NCI-H2171 treated with DMSO at 0.1 percent for 48 hours (cell line): ENCODE measurements around the gene ZBTB38.

Experiments used
- DNase-seq: peaks from one replicate; lab custom pipeline; 2025; lab: John Stamatoyannopoulos, UW

ZBTB38 gene

DNA sequence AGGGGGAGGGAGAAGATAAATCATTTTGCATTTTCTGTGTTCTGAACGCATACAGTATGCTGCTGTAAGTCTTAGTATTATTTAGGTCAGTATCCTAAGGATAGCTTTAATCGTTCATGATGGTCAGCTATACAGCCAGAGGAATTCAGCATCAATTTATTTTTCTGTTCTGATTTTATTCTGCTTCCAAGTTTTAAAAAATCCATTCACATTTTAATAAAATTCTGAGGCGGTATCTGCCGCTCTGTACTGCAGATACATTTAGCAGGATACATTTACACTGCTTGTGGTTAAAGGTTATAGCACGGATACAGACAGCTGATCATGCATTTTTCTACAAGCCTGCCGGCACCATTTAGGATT is 17.8 kb downstream of the ZBTB38 start:
- DNase-seq: no peak

- DNase-seq: no peak
Measured at GRCh38 chr3:141386611-141387111, 18.4 kb downstream of the ZBTB38 start.

DNA sequence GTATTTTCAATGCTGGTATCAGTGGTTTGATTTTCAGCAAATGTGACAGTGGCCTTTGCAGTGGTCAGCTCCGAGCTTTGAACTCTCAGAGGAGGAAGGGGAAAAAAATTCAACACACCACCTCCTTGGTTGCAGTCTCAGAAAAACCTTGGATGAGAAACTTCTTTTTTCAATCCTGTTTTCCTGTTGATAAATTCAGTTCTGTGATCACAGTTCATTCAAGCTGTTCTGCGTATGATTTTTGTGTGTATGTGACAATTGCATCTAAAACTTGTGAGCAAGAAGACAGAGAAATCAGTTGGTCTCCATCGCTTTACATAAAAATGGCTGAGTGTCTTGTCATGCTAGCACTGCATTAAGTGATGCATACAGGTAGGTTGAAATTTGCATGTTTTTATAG is 19.2 kb downstream of the ZBTB38 start:
- no peak for DNase-seq

DNA sequence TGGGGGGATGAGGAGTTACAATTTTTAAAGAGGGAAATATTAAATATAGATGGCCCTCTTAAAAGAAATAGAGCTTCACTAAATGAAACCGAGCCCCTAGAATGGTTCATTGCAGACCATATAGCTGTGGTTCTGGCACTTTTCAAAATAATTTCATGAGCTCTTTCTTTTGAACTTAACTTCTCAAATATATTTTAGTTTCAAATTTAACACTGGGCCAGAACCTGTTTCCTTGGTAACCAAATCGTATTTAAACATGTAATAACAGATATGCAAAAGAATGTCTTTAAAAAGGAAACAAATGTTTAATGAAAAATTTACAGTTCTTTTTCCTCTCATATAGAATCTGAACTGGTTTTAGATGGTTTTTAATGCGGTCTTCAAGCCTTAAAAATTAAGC is 20.1 kb downstream of the ZBTB38 start:
- no peak for DNase-seq

GRCh38 chr3:141388823-141389621 is 20.7 kb downstream of the ZBTB38 start:
- no peak for DNase-seq

DNA sequence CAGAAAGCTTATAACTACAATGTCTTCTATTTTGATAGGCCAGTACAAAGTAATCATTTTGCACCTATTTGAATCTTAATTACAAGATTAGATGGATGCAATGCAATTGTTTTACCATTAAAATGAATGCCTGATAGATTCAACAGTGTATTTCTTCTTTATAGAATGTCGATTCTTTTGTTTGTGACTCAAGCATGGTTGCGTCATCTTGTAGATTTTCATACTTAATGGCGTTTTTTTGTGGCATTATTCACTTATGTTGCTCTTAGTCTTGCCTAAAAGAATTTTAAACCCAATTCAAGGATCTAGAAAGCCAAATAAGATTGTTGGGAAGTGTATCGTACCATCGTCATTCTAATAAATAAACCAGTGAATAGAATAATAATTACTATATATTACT is 21.4 kb downstream of the ZBTB38 start:
- DNase-seq: no peak

DNA sequence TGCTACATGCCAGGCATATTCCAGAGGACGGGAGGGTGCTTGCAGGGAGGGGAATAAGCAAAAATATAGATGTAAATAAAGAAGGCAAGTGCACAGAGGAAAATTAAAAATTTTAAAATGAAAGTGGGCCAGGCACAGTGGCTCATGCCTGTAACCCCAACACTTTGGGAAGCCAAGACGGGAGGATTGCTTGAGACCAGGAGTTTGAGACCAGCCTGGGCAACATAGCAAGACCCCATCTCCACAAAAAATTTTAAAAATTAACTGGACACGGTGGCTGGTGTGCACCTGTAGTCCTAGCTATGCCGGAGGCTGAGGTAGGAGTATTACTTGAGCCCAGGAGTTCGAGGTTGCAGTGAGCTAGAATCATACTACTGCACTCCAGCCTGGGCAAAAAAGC is 22.4 kb downstream of the ZBTB38 start:
- DNase-seq: no peak

- no peak for DNase-seq
Measured at GRCh38 chr3:141391298-141391990, 23.1 kb downstream of the ZBTB38 start.

DNA sequence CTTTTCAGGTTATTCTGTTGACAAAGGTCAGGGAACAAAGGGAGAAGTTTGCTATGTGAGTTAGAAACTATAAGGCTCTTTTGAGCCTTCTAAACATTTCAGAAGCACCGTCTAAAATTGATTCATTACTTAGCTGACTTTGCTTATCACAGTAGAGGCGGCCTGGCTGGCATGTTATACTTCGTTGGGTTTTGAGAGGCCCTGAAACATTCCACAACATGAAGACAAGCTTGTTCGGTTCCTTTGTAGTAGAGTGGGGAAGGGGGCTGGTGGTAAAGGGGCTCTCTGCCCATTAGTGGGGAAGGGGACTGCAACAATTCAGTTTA is 23.6 kb downstream of the ZBTB38 start:
- no peak for DNase-seq

DNA sequence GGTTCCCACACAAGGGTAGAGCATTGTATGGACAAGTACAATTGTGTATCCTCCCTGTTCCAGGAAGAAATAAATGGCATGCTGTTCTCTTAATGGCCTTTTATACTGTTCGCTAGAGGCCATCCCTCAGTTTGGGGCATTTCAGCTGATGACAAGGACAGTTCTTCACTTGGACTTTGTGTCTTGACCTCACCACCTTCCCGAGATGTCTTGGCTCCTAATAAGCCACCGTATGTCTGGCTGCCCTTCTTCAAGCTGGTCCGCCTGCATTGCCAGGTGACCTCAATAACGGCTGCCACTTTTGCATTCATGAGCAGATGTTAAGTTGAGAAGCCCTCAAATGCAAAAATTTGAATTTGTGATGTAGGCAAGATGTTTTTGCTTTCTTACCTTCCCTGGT is 24.1 kb downstream of the ZBTB38 start:
- DNase-seq: no peak

DNA sequence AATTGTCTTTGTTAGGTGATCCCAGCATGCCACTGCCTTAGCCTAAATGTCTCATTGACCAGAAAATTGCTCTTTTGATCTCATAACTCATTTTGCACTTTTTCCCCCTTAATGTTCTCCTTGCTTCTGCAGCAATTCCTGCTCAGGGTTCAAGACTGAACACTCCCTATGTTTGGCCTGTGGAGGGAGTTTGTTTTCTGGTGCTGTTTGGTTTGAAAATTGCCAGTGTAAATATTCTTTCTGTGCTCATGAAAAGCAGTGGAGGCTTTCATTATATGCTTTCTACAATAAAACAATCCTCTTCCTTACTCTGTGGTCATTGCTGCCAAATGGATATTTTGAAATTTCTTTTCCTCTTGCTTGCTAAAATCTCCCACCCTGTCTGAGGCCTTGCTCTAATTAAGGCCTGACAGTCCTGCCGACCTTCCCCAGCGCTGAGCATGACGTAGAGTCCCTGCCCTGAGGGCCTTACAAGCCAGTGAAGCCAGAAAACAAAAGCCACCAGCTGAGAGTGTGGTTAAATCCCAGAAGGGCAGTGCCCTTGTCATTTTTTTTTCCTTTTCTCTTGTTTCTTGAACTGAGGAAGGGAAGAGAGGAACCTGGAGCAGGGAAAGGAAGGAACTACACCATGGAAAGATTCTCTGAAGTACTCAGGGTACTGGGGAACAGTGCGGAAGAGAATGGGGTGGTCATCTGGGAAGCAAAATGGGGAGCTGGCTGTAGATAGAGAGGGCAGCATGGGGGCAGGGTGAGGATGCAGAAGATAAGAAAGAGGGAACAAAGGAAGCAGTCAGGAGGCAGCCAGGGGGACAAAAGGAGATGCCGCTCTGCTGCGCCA is 24.8 kb downstream of the ZBTB38 start:
- no peak for DNase-seq

GRCh38 chr3:141393735-141394076 is 25.4 kb downstream of the ZBTB38 start:
- DNase-seq: no peak

DNA sequence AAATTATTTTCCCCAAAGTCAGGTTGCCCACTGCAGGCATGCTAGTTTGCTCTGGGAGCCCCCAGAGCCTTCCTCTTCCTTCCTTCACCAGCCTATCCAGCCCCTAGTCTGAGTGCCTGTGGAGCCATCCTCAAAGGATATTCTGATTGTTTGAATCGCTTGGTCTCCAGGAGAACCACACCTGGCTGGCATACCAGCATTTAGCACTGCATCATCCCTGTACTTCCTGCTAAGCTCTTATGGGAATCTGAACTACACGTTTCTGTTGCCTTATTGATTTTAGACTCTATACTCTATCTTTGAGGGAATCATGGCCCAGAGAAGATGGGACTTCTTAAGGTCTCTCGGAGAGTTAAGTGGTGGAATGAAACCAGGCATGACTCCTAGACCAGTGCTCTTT is 26.3 kb downstream of the ZBTB38 start:
- DNase-seq: no peak

DNA sequence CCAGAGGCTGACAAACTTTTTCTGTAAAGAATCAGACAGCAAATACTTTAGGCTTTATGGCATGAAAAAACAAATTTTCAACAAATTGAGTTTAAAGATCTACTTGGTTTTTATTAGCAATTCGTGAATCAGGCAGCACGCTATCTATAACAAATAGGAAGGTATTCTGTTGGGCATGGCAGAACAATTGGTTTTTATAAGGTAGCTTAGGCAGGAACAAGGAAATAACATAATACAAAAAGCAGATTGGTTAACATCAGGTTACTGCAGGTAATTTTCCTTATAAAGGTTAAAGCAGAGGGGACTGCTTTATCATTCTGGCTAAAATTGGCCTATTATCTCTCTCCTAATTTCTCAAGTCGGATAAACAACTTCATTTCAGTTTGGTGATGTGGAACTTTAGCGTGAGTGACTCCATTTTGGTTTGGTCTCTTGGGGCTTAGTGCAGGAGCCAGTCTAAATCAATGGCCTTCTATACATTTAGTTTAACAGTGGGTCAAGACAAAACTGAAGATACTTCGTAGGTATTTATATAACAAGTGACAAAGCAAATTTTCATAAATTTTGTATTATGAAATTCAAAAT is 26.8 kb downstream of the ZBTB38 start:
- no peak for DNase-seq

DNA sequence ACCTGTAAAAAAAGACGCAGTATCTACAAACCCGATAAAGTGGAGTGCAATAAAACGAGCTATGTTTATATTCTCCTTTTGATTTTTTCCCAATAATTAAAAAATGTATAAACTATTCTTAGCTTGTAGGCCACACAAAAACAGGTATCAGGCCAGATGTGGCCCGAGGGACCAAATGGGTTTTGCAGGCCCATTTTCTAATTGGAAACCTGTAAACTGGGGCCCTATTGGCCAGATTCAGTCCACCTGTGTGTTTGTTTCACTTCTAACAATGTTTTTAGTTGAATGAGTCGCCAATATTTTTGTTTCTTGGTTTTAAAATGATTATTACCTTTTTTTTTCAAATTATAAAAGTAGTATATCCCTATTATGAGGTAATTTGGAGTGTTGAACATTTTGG is 29.7 kb downstream of the ZBTB38 start:
- DNase-seq: no peak

DNA sequence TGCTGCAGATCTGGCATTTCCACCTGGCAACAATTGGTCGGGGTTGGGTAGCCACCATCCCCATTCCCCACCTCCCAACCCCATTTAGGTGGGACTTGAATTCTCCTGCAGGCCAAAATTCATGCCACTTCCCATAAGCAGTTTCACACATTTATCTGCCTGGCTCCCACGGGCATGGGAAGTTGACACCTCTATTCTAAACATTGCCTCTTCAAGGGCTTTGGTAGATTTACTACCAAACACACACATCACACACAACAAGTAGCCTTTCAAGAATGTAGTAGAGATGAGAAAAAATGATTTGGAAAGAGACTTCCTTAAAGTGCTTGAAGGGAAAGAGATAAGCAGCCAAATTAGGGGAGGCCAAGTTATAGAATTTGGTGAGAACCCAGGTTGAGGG is 30.9 kb downstream of the ZBTB38 start:
- no peak for DNase-seq

GRCh38 chr3:141400073-141400971 is 32.0 kb downstream of the ZBTB38 start:
- DNase-seq: no peak

DNA sequence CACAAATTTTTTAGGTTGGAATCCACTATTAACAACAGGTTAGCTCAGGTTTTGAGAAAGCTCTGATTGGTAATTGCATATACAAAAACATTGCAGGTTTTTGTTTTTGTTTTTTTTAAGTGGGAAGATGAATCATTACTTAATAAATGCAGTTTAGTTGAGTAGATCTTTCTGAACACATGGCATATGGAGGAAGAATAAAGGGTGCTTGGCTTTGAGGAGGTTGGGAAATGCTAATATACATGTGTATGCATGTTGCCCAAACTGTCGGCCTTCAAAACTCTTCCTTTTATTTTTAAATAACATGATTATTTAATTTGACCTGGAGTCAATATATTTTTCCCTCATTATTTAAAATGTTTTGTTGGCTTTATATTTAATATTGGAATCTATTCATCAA is 32.8 kb downstream of the ZBTB38 start:
- DNase-seq: no peak

DNA sequence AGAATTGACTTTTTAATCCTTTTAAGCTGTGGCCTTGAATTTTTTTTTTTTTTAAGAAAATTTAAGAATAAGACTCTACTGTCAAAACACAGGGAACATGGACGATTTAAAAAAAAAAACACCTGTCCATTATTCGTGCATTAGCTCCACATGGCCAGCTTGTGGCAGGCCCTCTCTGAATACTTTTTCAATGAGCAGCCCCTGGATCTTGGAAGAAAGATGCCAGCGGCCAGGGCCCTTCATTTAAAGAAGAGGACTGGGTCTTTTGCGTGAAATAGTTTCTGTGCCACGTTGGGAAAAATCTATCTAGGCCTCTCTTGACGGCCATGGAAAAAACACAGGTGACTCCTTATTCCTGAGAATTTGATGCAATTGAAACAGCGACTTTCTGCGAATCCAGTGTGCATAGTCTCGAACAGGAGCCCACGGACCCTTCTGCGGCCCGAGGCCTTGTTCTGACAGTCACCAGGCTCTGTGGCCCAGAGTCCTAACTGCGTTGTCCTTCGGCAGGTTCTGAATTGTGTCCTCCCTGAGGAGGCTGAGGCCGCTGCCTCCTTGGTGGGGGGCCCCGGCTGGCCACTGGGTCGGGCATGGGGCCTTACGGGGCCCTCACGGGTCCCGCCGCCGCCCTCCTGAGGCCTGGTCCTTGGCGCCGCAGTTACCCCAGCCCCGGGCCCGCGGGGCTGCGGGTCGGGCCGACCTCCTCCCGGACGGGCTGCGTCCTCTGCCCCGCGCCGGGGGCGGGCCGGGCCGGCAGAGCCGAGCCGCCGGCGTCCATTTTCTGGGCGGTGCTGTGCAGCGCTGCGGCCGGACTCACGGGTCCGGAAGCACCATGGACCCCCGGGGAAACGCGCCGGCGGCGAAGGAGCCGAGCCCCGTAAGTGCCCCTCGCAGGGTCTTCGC is 33.5 kb downstream of the ZBTB38 start:
- DNase-seq: peak; percentile 58

GRCh38 chr3:141402476-141403171 is 34.3 kb downstream of the ZBTB38 start:
- DNase-seq: peak; percentile 52
